A204.1 (cell line): Measurements from ENCODE around the gene CRB2.

Source experiments
- FAIRE-seq: peaks from 2 replicates; lab custom pipeline; 2012; peaks lifted over from hg19 to GRCh38; lab: Jason Lieb, UNC

CRB2 gene

DNA sequence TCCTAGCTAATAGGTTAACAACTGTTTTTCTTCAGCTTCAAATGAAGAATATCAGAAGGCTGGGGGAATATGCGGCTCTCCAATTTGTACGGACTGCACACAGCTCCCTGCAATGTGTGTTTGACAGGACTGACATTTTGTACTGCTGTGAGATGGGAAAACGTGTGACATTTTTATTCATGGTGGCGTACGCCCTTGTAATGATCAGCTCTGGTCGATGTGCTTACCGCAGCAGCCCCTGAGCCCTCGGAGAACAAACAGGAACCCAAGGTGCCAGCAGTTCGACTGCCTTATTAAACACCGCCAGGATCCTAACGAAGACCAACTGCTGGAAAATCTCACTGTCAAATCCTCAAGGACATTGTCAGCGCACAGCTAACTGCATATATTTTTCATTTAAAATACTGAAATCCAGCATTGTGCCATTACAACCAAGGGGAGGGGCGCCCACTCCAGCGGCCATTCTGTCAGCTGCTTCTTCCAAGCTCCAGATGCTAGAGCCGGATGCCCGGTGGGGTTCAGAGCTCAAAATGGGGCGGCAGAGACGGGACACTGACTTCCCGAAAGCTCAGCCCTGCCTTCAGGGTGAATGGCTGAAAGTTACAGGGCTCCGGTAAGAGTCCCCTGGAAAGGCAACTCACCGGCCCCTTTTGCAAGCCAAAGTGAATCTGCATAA lies 66.8 kb downstream of the CRB2 start:
- no peak for FAIRE-seq

DNA sequence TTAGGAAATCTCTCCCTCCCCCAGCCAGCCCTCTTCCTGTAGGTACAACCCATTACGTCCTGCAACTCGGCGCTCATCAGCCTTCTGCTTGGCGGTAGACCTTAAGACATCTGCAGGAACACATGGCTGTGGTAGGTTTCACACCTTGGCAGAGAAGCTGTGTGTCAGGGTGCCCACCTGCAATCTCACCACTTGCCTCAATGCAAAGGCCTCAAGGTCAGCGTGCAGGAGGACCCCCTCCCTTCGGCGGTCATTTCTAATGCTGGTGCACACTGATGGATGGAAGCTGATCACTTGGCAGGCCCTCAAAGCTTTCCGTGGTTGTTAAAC lies 67.3 kb downstream of the CRB2 start:
- no peak for FAIRE-seq

DNA sequence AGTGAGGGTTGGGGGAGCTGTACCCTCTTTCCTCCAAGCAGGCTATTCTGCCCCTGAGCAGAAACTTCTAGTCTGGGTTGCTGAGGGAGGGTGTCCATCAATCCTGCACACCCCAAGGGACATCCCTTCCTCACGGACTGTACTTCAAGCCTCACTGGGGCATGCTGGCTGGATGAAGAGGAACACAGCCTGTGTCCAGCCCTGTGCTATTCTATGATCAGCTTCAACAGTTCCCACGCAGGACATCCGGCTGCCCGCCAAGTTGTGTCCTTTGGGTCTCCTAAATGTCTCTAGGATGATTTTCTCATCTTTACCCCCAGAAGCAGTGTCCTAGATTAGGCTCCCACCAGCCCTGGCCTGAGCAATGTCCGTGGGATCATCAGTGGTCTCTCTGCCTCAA lies 68.1 kb downstream of the CRB2 start:
- FAIRE-seq: no peak

- FAIRE-seq: no peak
Observed at GRCh38 chr9:123424552-123425225, 68.7 kb downstream of the CRB2 start.

DNA sequence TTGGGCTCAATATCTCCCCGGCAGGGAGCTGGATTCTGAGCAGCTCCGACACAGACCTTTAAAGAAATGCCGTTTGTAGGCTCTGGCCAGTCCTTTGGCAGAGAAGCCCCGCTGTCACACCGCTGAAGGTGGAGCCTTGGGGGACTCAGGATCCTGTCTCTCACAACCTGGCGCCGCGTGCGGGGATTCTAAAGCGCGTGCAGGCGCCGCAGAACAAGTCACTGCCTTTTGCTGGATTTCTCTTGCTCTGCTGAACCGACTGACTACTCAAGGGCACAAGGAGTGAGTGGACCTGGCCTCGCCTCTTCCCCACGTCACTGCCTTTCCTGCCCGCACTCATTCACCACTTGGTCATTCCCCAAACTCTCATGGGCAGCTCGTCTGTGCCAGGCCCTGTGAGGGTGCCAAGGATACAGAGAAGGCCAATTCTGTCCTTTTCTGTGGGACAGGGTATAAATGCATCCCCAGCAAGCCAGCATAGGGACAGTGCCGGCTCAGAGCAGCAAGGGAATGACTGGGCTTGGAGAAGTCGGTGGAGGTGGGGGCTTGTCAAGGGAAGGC lies 69.3 kb downstream of the CRB2 start:
- FAIRE-seq: no peak

GRCh38 chr9:123425836-123426365 lies 69.9 kb downstream of the CRB2 start:
- FAIRE-seq: no peak

GRCh38 chr9:123426406-123426805 lies 70.4 kb downstream of the CRB2 start:
- FAIRE-seq: no peak
